K562 (cell line): ENCODE data around the gene PPM1N. TPM values are rescaled to one million over a fixed set of nuclear protein-coding genes. Genes with fewer than 3 reads are reported as not detected.
A peak's percentile ranks its signal among the peaks of the same experiment; 100 is the strongest.

Experiments used
- ATAC-seq: fragments of 200-7000 bp; cut with Tn5 transposase; 3 replicates; pipeline ENCODE4 v1.9.1; 2020; ENCODE audit warnings: moderate library complexity
- BruUV-seq: library from RNA; stranded (reverse); fragments of 400-500 nt; replicated peaks from 2 replicates; lab custom pipeline; 2021; lab: Mats Ljungman, UMichigan
- CTCF ChIA-PET: fragments of 300-600 bp; formaldehyde crosslinking; extraction: SDS; loops from one replicate; lab custom pipeline; 2021; ENCODE audit warnings: low intra/inter-chr PET ratio; lab: Yijun Ruan, JAX
- POLR2A ChIA-PET: fragments of 300-600, 350-650 bp; sonication (Branson Sonifier 250); formaldehyde crosslinking; extraction: SDS; loops from one replicate; lab custom pipeline; 2021; ENCODE audit warnings: antibody characterized with exemption, inconsistent platforms; lab: Yijun Ruan, JAX
- DNase-seq, 4 experiments: peaks; one replicate each; pipeline versions ENCODE4 v3.0.0 to v3.0.0-alpha.2; 2011 to 2018; ENCODE audit warnings: low spot score in 3 of 4, mixed read lengths in 3 of 4; ENCODE audit errors: extremely low read depth in 1 of 4
- FAIRE-seq: peaks from 2 replicates; lab custom pipeline; 2011; peaks lifted over from hg19 to GRCh38; lab: Jason Lieb, UNC
- H2AFZ ChIP-seq: 2 replicates; pipeline ENCODE4 v1.6.0; 2011; ENCODE audit warnings: low read depth, low read length, control low read depth, inconsistent platforms
- H3K27ac ChIP-seq: fragments of 200-600 bp; 3 replicates; pipeline ENCODE4 v1.8.0; 2011; ENCODE audit warnings: low read depth, mild to moderate bottlenecking, control low read depth, inconsistent platforms, low read length, moderate library complexity, mixed read lengths; ENCODE audit errors: extremely low read depth
- H3K27me3 ChIP-seq, 2 experiments: fragments of 300-600 bp in 1 of 2; 2 replicates in 1 of 2; 3 replicates in 1 of 2; pipeline versions ENCODE4 v1.6.0 to v1.8.0; 2011; ENCODE audit warnings: inconsistent platforms in 2 of 2, low read length in 2 of 2, mild to moderate bottlenecking in 1 of 2, mixed read lengths in 1 of 2, moderate library complexity in 1 of 2; ENCODE audit not compliant: control insufficient read depth in 2 of 2, insufficient read depth in 2 of 2
- H3K36me3 ChIP-seq: fragments of 300-600 bp; 3 replicates; pipeline ENCODE4 v1.8.0; 2011; ENCODE audit warnings: mild to moderate bottlenecking, low read length, inconsistent platforms; ENCODE audit not compliant: control insufficient read depth, insufficient read depth
- H3K4me1 ChIP-seq, 2 experiments: fragments of 200-600 bp in 1 of 2; replicated peaks in 1 of 2; 2 replicates in 1 of 2; 3 replicates in 1 of 2; pipeline versions ENCODE4 v1.5.1 to v1.8.0; 2011; ENCODE audit warnings: inconsistent platforms in 2 of 2, low read length in 2 of 2, mild to moderate bottlenecking in 1 of 2, mixed read lengths in 1 of 2, moderate library complexity in 1 of 2; ENCODE audit not compliant: control insufficient read depth in 2 of 2, insufficient read depth in 2 of 2
- H3K4me2 ChIP-seq: 2 replicates; pipeline ENCODE4 v1.6.1; 2011; ENCODE audit warnings: low read length, control low read depth, inconsistent platforms, mixed read lengths; ENCODE audit not compliant: insufficient read depth
- H3K4me3 ChIP-seq: fragments of 200-600 bp; sonication (generic), shearing (Covaris generic); 2 replicates; pipeline ENCODE4 v1.5.1; 2016; ENCODE audit warnings: control low read depth, inconsistent platforms
- H3K79me2 ChIP-seq: fragments of 200-600 bp; 3 replicates; pipeline ENCODE4 v1.8.0; 2011; ENCODE audit warnings: low read length, inconsistent platforms; ENCODE audit not compliant: control insufficient read depth, insufficient read depth
- H3K9ac ChIP-seq, 2 experiments: 2 replicates each; pipeline versions ENCODE4 v1.6.0 to v1.6.1; 2011; ENCODE audit warnings: low read depth in 2 of 2, low read length in 2 of 2, control low read depth in 1 of 2, inconsistent platforms in 1 of 2, mild to moderate bottlenecking in 1 of 2, mixed read lengths in 1 of 2; ENCODE audit not compliant: insufficient read depth in 1 of 2
- H3K9me1 ChIP-seq: one replicate; pipeline ENCODE4 v1.6.0; 2011; ENCODE audit warnings: inconsistent platforms, mild to moderate bottlenecking, low read length, moderate library complexity; ENCODE audit not compliant: control insufficient read depth, insufficient read depth
- H3K9me3 ChIP-seq: replicated peaks from 2 replicates; pipeline ENCODE4 v1.5.1; 2011; ENCODE audit warnings: low read depth, low read length, inconsistent platforms; ENCODE audit not compliant: control insufficient read depth, insufficient read depth
- H4K20me1 ChIP-seq: replicated peaks from 2 replicates; pipeline ENCODE4 v1.6.1; 2011; ENCODE audit warnings: low read length, inconsistent platforms, mixed read lengths; ENCODE audit not compliant: control insufficient read depth, insufficient read depth
- CBFB ChIP-seq: sonication (generic); formaldehyde crosslinking; IDR thresholded peaks from 2 replicates; pipeline ENCODE4 v1.4.0; 2020; ENCODE audit warnings: mild to moderate bottlenecking, missing genetic modification reagents
- KDM5B ChIP-seq: fragments of 200-600 bp; sonication (generic); IDR thresholded peaks from 2 replicates; pipeline ENCODE4 v1.6.1; 2012; ENCODE audit warnings: low read depth, mild to moderate bottlenecking, moderate library complexity, low read length, control low read depth, inconsistent platforms; ENCODE audit not compliant: insufficient replicate concordance
- WGBS: fragments of 100-300 bp; shearing (Covaris generic); methylation state at CpG from one replicate; pipeline ENCODE4 v1.1.6; 2016; ENCODE audit warnings: low coverage, mixed read lengths; ENCODE audit not compliant: insufficient coverage; ENCODE audit errors: missing lambda C conversion rate; 5-methylcytosine and 5-hydroxymethylcytosine counted together
- in situ Hi-C: fragments of 300-500 bp; cut with MboI; formaldehyde crosslinking; loops from 4 replicates; pipeline ENCODE4 v1.15.0; 2018; ENCODE audit warnings: inconsistent platforms, mixed read lengths
- intact Hi-C: fragments of 100-400 bp; cut with micrococcal nuclease; formaldehyde crosslinking; loops from 2 replicates; pipeline ENCODE4 v1.14.2; 2022
- polyA plus RNA-seq, 8 experiments: library from polyadenylated mRNA; depleted of rRNA in 4 of 8; stranded (reverse) in 5 of 8; unstranded in 3 of 8; fragments of >200 nt; fragmentation: Nextera tagmentation in 2 of 8; fragmentation: Illumina TruSeq in 1 of 8; extraction: Ambion mirVana in 2 of 8; extraction: Trizol in 1 of 8; gene quantifications; 2 replicates each; pipeline versions ENCODE4 v1.2.1 to v1.2.3, GENCODE V29; 2011 to 2014; ENCODE audit warnings: inconsistent platforms in 1 of 8, missing spikeins in 1 of 8
- total RNA-seq, 7 experiments: library from RNA; depleted of rRNA in 6 of 7; stranded (reverse); fragments of >200 nt in 6 of 7; fragmentation: Illumina TruSeq in 2 of 7; extraction: Trizol in 2 of 7; gene quantifications; 2 replicates each; pipeline versions ENCODE4 v1.2.1 to v1.2.3, GENCODE V29; 2011 to 2021; ENCODE audit warnings: low replicate concordance in 1 of 7

Gene PPM1N
- total and polyA plus RNA-seq, 9 of the 15 experiments (the other 6 are each of a cell fraction or from before 2014, with no cell fraction given) = 4.5 to 15.6 (median 8.7) TPM

- WGBS = 89% methylated on average over 16 of the region's 16 CpGs
- POLR2A ChIA-PET = interaction anchor here (0.7 to 1.1 kb wide), 3 partner anchors 30 to 119 kb away, joined by 3 read pairs; partner anchors contain the start of gene FOSB
- no TSS peak for BruUV-seq
- intact Hi-C loops = no loop called here
- Histone ChIP-seq H3K27ac (no peak overlapping the region), H3K4me2 (no peak overlapping the region), H3K9ac (no peak overlapping the region), H2AFZ (no peak overlapping the region), H3K4me1 (peaks cover 20 to 74% of the 10 kb centered on the region in 2 experiments; a peak in 4 of 5 replicates), H3K9me3 (no peaks in the 10 kb centered on the region), H3K9me1 (no peaks in the 10 kb centered on the region)
- FAIRE-seq = no peak
- CTCF ChIA-PET = no interaction called here
- ATAC-seq = no peak
- no peak for TF ChIP-seq CBFB
- peak; percentile 7 for TF ChIP-seq KDM5B
- TF ChIP-seq, all 486 proteins: peak for 1
- H3K4me3 ChIP-seq = no peak overlapping the region
- no peaks in the 10 kb centered on the region for H3K79me2 ChIP-seq
- in situ Hi-C loops = no loop called here
- no peak for DNase-seq
- H3K36me3 ChIP-seq = no peaks in the 10 kb centered on the region
- H3K27me3 ChIP-seq = peaks cover 3 to 16% of the 10 kb centered on the region in 2 experiments; a peak in 3 of 5 replicates
- H4K20me1 ChIP-seq = no peaks in the 10 kb centered on the region
Measured at GRCh38 chr19:45497791-45498190, 452 bp upstream of the PPM1N start.
